Neuronal stem cell (in vitro differentiated cells): ENCODE measurements around the gene ASTL.

ENCODE experiments used
- DNase-seq: peaks from one replicate; pipeline ENCODE4 v3.0.0-alpha.2; 2013; ENCODE audit warnings: low spot score
- H2AFZ ChIP-seq: one replicate; pipeline ENCODE4 v1.6.1; 2013; ENCODE audit warnings: mild to moderate bottlenecking, low read length, inconsistent platforms
- H2AK5ac ChIP-seq: 2 replicates; pipeline ENCODE4 v1.6.1; 2013; ENCODE audit warnings: low read depth, mild to moderate bottlenecking, inconsistent platforms, low read length, moderate library complexity, mixed read lengths
- H2BK120ac ChIP-seq: 2 replicates; pipeline ENCODE4 v1.6.1; 2013; ENCODE audit warnings: low read depth, mild to moderate bottlenecking, inconsistent platforms, low read length, moderate library complexity, mixed read lengths
- H2BK12ac ChIP-seq: one replicate; pipeline ENCODE4 v1.6.1; 2013; ENCODE audit warnings: low read length, inconsistent platforms
- H2BK15ac ChIP-seq: 2 replicates; pipeline ENCODE4 v1.6.1; 2013; ENCODE audit warnings: mild to moderate bottlenecking, low read length, inconsistent platforms, mixed read lengths
- H2BK5ac ChIP-seq: one replicate; pipeline ENCODE4 v1.6.1; 2013; ENCODE audit warnings: inconsistent platforms, mild to moderate bottlenecking, low read length, moderate library complexity
- H3K14ac ChIP-seq: one replicate; pipeline ENCODE4 v1.6.1; 2013; ENCODE audit warnings: low read length, inconsistent platforms
- H3K18ac ChIP-seq: 2 replicates; pipeline ENCODE4 v1.6.1; 2013; ENCODE audit warnings: low read length, inconsistent platforms
- H3K23ac ChIP-seq: 2 replicates; pipeline ENCODE4 v1.6.1; 2013; ENCODE audit warnings: low read depth, mild to moderate bottlenecking, mixed read lengths, low read length, inconsistent platforms; ENCODE audit not compliant: poor library complexity
- H3K27ac ChIP-seq: replicated peaks from 3 replicates; pipeline ENCODE4 v1.5.1; 2013; ENCODE audit warnings: low read length, inconsistent platforms
- H3K27me3 ChIP-seq, 3 experiments: 2 replicates each; pipeline ENCODE4 v1.6.1; 2013; ENCODE audit warnings: low read length in 3 of 3, mild to moderate bottlenecking in 2 of 3, inconsistent platforms in 1 of 3, low read depth in 1 of 3, mixed read lengths in 1 of 3, moderate library complexity in 1 of 3; ENCODE audit not compliant: control insufficient read depth in 3 of 3, insufficient read depth in 3 of 3
- H3K36me3 ChIP-seq, 2 donors: replicated peaks in 1 of 2; 2 replicates each; pipeline ENCODE4 v1.6.1; 2013; ENCODE audit warnings: low read length in 2 of 2; ENCODE audit not compliant: control insufficient read depth in 2 of 2, insufficient read depth in 2 of 2
- H3K4ac ChIP-seq: 2 replicates; pipeline ENCODE4 v1.6.1; 2013; ENCODE audit warnings: inconsistent platforms, mild to moderate bottlenecking, low read length, moderate library complexity
- H3K4me1 ChIP-seq, 2 donors: 1 replicate in 1 of 2; 2 replicates in 1 of 2; pipeline ENCODE4 v1.6.1; 2013; ENCODE audit warnings: low read length in 2 of 2, low read depth in 1 of 2; ENCODE audit not compliant: control insufficient read depth in 2 of 2, insufficient read depth in 1 of 2
- H3K4me2 ChIP-seq: one replicate; pipeline ENCODE4 v1.6.1; 2013; ENCODE audit warnings: mild to moderate bottlenecking, low read length, inconsistent platforms; ENCODE audit not compliant: insufficient read depth, poor library complexity, severe bottlenecking
- H3K4me3 ChIP-seq, 2 donors: 2 replicates each; pipeline ENCODE4 v1.5.1; 2013; ENCODE audit warnings: low read length in 2 of 2, mild to moderate bottlenecking in 2 of 2, inconsistent platforms in 1 of 2, moderate library complexity in 1 of 2
- H3K79me1 ChIP-seq: one replicate; pipeline ENCODE4 v1.6.1; 2013; ENCODE audit warnings: low read depth, mild to moderate bottlenecking, inconsistent platforms, low read length, moderate library complexity
- H3K9ac ChIP-seq: one replicate; pipeline ENCODE4 v1.6.1; 2013; ENCODE audit warnings: mild to moderate bottlenecking, low read depth, low read length, inconsistent platforms; ENCODE audit not compliant: poor library complexity
- H3K9me3 ChIP-seq, 2 donors: replicated peaks in 1 of 2; 2 replicates each; pipeline versions ENCODE3 to v1.6.1; 2013; ENCODE audit warnings: low read length in 2 of 2, mild to moderate bottlenecking in 2 of 2, inconsistent platforms in 1 of 2, low read depth in 1 of 2, mixed read lengths in 1 of 2, moderate library complexity in 1 of 2; ENCODE audit not compliant: control insufficient read depth in 2 of 2, insufficient read depth in 1 of 2
- H4K8ac ChIP-seq: one replicate; pipeline ENCODE4 v1.6.1; 2013; ENCODE audit warnings: low read depth, mild to moderate bottlenecking, inconsistent platforms, low read length, moderate library complexity
- H4K91ac ChIP-seq: one replicate; pipeline ENCODE4 v1.6.1; 2013; ENCODE audit warnings: low read length, low read depth, mild to moderate bottlenecking, inconsistent platforms; ENCODE audit not compliant: poor library complexity
- WGBS, 2 donors: extraction: QIAGEN DNeasy Blood & Tissue Kit; methylation state at CpG; one replicate each; pipeline ENCODE4 v1.1.7; 2013; ENCODE audit warnings: missing lambda C conversion rate in 2 of 2, mixed read lengths in 1 of 2; ENCODE audit not compliant: insufficient read length in 2 of 2, insufficient replicate concordance in 1 of 2; ENCODE audit errors: extremely low coverage in 2 of 2; 5-methylcytosine and 5-hydroxymethylcytosine counted together

ASTL gene

DNA sequence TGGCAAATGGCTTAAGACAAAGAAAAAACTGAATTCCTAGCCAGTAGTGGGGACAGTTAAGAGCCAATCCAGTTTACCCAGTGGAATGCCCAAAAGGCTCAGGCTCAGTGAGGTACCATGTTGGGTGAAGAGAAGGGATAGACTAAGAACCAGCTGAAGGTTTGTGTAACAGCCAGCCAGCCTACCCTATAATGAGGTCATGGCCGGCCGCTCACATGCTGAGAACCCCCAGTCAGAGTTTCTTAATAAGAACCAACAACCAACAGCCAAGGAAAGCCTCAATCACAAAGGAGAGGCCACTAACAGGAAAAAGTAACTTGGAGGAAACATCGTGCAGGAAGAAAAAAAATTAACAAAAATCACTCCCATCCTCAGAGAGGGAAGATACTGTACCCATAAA lies 32.3 kb upstream of the ASTL start:
- no peak overlapping the region for H3K4ac ChIP-seq
- H4K91ac ChIP-seq: no peak overlapping the region
- H3K4me2 ChIP-seq: no peak overlapping the region
- no peaks in the 10 kb centered on the region for H3K9me3 ChIP-seq
- no peak overlapping the region for H4K8ac ChIP-seq
- no peak overlapping the region for H3K14ac ChIP-seq
- H3K23ac ChIP-seq: no peak overlapping the region
- H3K9ac ChIP-seq: no peak overlapping the region
- no peak overlapping the region for H2BK15ac ChIP-seq
- no peak for DNase-seq
- no peaks in the 10 kb centered on the region for H3K79me1 ChIP-seq
- H3K4me1 ChIP-seq: no peaks in the 10 kb centered on the region
- H3K36me3 ChIP-seq: no peaks in the 10 kb centered on the region
- no peak overlapping the region for H2AFZ ChIP-seq
- WGBS, 2 donors: no CpG with 5 or more reads among the region's 3 CpGs
- H3K27ac ChIP-seq: no peak overlapping the region
- H3K27me3 ChIP-seq: no peaks in the 10 kb centered on the region
- H2AK5ac ChIP-seq: no peak overlapping the region
- no peak overlapping the region for H2BK12ac ChIP-seq
- H2BK120ac ChIP-seq: no peak overlapping the region
- no peak overlapping the region for H2BK5ac ChIP-seq
- no peak overlapping the region for H3K18ac ChIP-seq
- H3K4me3 ChIP-seq: no peak overlapping the region

DNA sequence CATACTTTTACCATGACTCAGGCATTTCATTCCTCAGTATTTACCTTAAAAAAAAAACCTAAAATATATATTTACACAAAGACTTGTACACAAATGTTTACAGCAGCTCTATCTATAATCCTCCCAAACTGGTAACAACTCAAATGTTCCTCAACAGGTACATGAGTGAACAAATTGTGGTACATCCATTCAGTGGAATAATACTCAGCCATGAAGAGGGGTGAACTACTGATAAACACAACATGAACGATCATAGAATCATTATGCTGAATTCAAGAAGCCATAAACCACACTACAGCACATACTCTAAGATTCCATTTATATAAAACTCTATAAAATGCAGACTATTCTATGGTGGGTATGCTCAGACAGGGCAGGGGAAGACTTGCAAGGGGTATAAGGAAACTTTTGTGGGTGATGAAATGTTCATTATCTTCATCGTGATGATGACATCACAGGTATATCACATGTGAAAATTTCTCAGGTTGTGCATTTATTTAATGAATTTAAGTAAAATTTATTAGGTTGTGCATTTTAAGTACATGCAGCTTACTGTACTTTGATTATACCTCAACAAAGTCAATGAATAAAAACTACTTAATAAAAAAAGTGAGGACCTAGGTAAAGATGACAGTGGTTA lies 31.7 kb upstream of the ASTL start:
- no peak overlapping the region for H2BK120ac ChIP-seq
- H3K4me3 ChIP-seq: no peak overlapping the region

DNA sequence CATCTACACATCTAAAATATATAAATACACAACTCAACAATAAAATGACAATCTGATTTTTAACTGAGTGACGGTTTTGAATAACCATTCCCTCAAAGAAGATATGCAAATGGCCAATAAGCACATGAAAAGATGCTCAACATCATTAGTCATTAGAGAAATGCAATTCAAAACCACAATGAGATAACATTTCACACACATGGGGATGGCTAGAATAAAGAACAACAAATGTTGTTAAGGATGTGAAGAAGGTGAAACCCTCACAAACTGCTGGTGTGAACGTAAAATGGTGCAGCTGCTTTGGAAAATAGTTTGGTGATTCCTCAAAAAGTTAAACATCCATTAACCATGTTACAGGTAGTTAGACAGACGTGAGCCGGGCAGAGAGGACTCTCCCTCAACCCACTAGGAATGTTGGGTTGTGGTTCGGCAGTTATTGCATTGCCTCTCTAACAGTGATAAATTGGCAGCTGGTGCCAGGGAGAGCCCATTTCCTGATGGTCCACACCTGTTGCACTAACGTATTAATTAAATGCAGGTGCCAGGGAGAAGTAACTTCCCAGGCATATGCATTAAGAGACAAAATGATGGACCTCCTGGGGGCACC lies 29.2 kb upstream of the ASTL start:
- H3K9me3 ChIP-seq: peaks cover 0 to 2% of the 10 kb centered on the region in 2 donors
- no peak overlapping the region for H3K9ac ChIP-seq
- H3K36me3 ChIP-seq: no peaks in the 10 kb centered on the region
- H3K79me1 ChIP-seq: no peaks in the 10 kb centered on the region
- H4K8ac ChIP-seq: no peak overlapping the region
- H3K14ac ChIP-seq: no peak overlapping the region
- no peak overlapping the region for H2BK15ac ChIP-seq
- H4K91ac ChIP-seq: no peak overlapping the region
- no peaks in the 10 kb centered on the region for H3K27me3 ChIP-seq
- no peak overlapping the region for H3K23ac ChIP-seq
- no peak overlapping the region for H3K4ac ChIP-seq
- no peak overlapping the region for H2BK12ac ChIP-seq
- no peak overlapping the region for H3K18ac ChIP-seq
- no peak overlapping the region for H3K27ac ChIP-seq
- H2AFZ ChIP-seq: no peak overlapping the region
- no peak overlapping the region for H3K4me3 ChIP-seq
- H2BK120ac ChIP-seq: no peak overlapping the region
- peaks cover 0 to 6% of the 10 kb centered on the region in 2 donors for H3K4me1 ChIP-seq
- no peak overlapping the region for H3K4me2 ChIP-seq
- no peak for DNase-seq
- H2BK5ac ChIP-seq: no peak overlapping the region
- WGBS, 2 donors: no CpG with 5 or more reads among the region's 6 CpGs
- H2AK5ac ChIP-seq: no peak overlapping the region

More for the DNA sequence above, 31.7 kb upstream of the ASTL start:
- H3K14ac ChIP-seq: no peak overlapping the region
- no peaks in the 10 kb centered on the region for H3K27me3 ChIP-seq
- H3K79me1 ChIP-seq: no peaks in the 10 kb centered on the region
- no peak overlapping the region for H3K4ac ChIP-seq
- DNase-seq: no peak
- no peak overlapping the region for H2BK5ac ChIP-seq
- no peak overlapping the region for H2BK15ac ChIP-seq
- no peaks in the 10 kb centered on the region for H3K4me1 ChIP-seq
- no peak overlapping the region for H3K23ac ChIP-seq
- H4K91ac ChIP-seq: no peak overlapping the region
- no peak overlapping the region for H2BK12ac ChIP-seq
- H3K9me3 ChIP-seq: no peaks in the 10 kb centered on the region
- WGBS, 2 donors: no CpG with 5 or more reads among the region's 2 CpGs
- H2AFZ ChIP-seq: no peak overlapping the region
- H3K4me2 ChIP-seq: no peak overlapping the region
- H4K8ac ChIP-seq: no peak overlapping the region
- H3K18ac ChIP-seq: no peak overlapping the region
- H3K9ac ChIP-seq: no peak overlapping the region
- no peaks in the 10 kb centered on the region for H3K36me3 ChIP-seq
- H2AK5ac ChIP-seq: no peak overlapping the region
- H3K27ac ChIP-seq: no peak overlapping the region

DNA sequence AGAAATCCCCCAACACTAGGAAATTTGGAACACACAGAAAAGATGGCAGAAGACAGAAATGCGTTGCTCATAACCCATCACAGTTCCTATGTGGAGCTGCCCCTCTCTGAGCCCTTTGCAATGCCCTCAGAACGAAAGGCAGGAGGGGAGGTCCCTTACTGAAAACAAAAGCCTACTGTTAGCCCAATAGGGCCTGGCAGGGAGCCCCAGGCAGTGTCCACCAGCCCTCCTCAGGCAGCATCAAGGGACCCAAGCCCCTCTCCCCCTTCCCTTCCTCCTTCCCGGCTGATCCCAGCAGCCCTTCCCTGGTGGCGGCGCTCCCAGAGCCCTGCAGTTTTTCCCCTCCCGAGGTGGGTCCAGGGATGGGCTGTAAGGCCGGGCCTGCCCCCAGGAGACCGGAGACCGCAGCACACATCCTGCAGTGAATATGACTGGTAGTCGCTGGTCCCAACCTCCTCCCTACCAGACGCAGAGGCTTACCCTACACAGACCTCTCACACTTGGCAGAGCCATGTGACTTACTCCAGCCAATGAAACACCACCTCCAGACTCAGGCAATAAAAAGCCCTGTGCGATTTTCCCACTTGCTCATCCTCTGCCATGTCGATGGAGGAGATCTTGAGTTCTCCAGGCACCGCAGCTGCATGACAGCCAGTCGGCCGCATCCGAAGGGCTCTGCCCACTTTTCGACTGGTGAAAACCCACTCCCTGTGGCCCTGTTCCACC lies 26.3 kb upstream of the ASTL start:
- H3K79me1 ChIP-seq: no peaks in the 10 kb centered on the region
- peak overlapping the region; percentile 83 for H3K18ac ChIP-seq
- H2AK5ac ChIP-seq: peak overlapping the region; percentile 90
- H3K4me2 ChIP-seq: no peak overlapping the region
- H3K27ac ChIP-seq: no peak overlapping the region
- H2BK120ac ChIP-seq: no peak overlapping the region
- H4K8ac ChIP-seq: peak overlapping the region; percentile 76
- H2BK5ac ChIP-seq: no peak overlapping the region
- no peak for DNase-seq
- H3K27me3 ChIP-seq: no peaks in the 10 kb centered on the region
- peak overlapping the region; percentile 89 for H4K91ac ChIP-seq
- H3K14ac ChIP-seq: peak overlapping the region; percentile 38
- peak overlapping the region; percentile 87 for H2AFZ ChIP-seq
- no peak overlapping the region for H2BK12ac ChIP-seq
- no peak overlapping the region for H3K4me3 ChIP-seq
- no CpG with 5 or more reads among the region's 18 CpGs for WGBS, 2 donors
- H3K36me3 ChIP-seq: no peaks in the 10 kb centered on the region
- peaks cover 0 to 2% of the 10 kb centered on the region in 2 donors for H3K9me3 ChIP-seq
- peaks cover 0 to 6% of the 10 kb centered on the region in 2 donors for H3K4me1 ChIP-seq
- H3K4ac ChIP-seq: no peak overlapping the region
- peak overlapping the region; percentile 71 for H2BK15ac ChIP-seq
- peak overlapping the region; percentile 44 for H3K23ac ChIP-seq
- no peak overlapping the region for H3K9ac ChIP-seq
